HG03097 (cell line): ENCODE results near the gene AHCTF1.

ENCODE experiments used
- ATAC-seq: cut with Tn5 transposase; IDR thresholded peaks from one replicate; pipeline ENCODE4 v1.9.1; 2021; ENCODE audit not compliant: unreplicated experiment, low FRiP score

AHCTF1 gene

GRCh38 chr1:246931549-246932365, at the start of gene AHCTF1:
AHCTF1 (minus strand) TSS chr1:246931948; CDS start chr1:246918370, 13,578 bp downstream.
- peak; percentile 90 for ATAC-seq

DNA sequence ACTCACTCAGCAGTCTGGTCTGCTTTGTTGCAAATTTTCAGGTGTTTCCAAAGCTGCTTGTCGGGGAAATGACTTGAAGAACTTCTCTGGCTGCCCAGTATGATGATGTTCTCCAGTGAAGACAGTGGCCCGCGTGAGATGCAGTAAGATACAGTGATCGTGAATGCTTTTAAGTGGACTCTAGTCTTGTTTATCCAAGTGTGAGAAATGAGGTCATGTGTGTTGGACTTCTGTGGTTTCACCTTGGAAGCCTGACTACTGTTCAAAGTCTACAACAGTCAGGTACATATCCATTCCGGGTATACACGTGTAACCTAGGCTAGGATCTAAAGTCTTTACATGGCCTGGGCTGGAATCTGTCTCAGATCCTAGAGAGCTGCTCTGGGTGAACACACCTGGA, 47.0 kb upstream of the AHCTF1 start:
- no peak for ATAC-seq

- no peak for ATAC-seq
Measured at GRCh38 chr1:246978281-246978680, 46.5 kb upstream of the AHCTF1 start.

DNA sequence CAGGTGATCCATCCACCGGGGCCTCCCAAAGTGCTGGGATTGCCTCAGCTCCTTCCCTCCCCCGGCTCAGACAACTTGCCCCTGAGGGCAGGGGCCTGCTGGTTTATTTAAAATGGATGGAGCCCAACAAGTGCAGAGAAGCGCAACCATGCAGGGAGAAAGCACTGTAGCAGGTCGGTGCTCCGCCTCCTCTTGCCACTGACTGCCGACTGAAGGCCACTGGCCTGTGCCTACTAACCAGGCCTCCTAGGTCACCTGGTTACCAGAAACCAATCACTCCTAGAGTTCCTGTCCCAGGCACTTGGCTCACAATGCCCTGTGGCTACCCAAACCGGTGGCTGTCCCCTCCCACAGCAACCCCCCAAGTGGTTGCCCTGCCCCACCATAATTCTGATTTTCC, 40.2 kb upstream of the AHCTF1 start:
- ATAC-seq, result no peak

GRCh38 chr1:246971090-246971721, 39.5 kb upstream of the AHCTF1 start:
- ATAC-seq, result no peak

DNA sequence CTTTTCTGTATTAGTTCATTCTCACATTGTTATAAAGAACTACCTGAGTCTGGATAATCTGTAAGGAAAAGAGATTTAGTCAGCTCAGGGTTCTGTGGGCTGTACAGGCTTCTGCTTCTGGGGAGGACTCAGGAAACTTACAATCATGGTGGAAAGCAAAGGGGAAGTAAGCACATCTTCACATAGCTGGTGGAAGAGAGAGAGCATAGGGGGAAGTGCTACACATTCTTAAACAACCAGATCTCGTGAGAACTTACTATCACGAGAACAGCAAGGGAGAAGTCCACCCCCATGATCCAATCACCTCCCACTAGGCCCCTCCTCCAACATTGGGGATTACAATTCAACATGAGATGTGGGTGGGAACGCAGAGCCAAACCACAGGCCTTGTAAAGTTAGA, 37.9 kb upstream of the AHCTF1 start:
- ATAC-seq, result no peak

DNA sequence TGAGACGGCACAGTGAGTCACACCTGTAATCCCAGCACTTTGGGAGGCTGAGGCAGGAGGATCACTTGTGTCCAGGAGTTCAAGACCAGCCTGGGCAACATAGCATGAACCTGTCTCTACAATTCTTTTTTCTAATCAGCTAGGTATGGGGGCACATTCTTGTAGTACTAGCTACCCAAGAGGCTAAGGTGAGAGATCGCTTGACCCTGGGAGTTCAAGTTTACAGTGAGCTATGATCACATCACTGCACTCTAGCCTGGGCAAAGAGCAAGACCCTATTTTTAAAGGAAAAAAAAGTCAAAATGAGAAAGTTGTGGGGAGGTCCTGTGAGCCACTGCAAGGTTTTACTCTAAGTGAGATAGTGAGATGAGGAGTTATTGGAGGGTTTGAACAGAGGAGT, 34.8 kb upstream of the AHCTF1 start:
- no peak for ATAC-seq

DNA sequence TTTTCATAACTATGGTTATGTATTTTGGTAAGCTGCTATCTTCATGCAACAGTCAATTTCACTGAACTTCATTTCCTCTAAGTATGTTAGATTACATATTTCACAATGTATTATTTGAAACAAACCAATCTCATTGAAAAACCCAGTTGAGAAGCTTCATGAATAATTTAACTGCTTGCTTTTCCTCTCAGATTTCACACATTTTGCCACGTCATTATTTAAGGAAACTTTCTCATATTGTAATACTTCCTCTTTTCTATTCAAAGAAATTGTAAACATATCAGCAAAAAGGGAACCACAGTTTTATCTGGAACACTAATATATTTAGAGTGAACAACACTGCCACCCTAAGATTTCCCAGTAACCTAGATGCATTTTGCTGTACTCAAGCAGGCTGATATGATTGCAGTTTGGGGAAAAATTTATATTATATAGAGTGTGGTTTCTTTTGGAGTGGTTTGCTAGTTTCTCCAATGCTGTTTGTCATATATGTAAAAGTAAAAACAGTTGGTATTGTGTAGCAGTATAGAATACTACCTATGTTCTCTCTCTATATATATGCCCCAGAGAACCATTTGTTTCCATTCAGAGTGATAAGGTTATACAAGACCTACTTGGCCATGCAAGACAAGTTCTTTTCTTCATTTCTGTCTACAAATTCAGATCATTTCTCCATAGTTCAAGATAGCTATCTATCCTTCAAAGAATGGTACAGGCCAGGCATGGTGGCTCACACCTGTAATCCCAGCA, 28.4 kb upstream of the AHCTF1 start:
- ATAC-seq, result no peak

GRCh38 chr1:246954126-246954525, 22.4 kb upstream of the AHCTF1 start:
- ATAC-seq, result no peak

GRCh38 chr1:246951413-246951812, 19.7 kb upstream of the AHCTF1 start:
- no peak for ATAC-seq

GRCh38 chr1:246949956-246950355, 18.2 kb upstream of the AHCTF1 start:
- ATAC-seq, result no peak

- ATAC-seq, result no peak
Measured at GRCh38 chr1:246947255-246947654, 15.5 kb upstream of the AHCTF1 start.

DNA sequence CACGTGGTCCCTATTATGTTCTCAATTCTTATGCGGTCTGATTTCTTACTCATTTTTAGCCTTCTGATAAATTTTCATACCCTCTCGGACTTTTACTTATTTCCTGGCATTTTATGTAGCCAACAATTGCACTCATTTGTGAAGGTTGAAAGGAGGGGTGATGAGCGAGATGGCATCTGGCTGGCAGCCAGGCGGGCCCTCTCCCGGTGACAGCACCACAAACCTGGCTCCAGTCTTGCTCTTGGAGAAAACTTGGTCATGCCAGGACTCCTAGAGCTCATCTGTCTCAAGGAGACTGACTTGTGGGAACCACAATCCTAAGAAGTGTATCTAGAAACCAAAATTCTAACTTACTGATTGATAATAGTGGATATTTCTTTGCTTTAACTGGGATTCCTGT, 14.6 kb upstream of the AHCTF1 start:
- no peak for ATAC-seq

DNA sequence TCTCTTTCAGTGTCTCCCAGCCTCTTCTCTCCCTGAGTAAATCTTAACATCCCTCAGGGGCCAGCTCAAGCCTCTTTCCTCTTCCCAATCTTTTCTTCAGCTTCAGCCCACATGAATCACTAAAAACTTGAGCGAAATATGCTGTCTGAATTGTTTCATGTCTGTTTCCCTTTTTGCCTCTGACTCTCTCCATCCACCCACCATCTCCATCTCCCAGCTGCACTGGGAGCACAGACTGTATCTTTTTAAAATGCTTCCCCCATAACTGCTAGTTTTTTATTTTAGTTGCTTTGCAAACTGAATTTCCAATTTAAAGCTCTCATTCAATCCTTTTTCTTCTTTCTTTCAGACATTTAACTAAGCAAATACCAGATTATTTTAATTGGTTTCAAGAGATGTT, 3.0 kb upstream of the AHCTF1 start:
- no peak for ATAC-seq

DNA sequence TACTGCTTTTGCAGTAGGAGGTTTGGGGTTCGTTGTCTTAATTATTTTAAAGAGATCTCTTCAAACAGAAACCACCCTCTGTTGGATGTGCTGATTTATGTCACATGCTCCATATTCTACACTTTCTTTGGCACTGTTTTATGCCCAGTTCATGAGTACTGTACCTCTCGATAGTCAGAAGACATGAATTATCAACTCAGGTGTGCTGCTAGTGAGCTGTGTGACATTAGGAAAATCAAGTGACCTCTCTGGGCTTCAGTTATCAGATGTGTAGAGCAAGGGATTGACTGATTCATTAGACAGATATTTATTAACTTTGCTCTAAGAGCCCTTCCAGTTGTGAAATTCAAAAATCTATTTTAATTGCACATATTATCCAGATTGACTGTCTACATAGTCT, 2.1 kb upstream of the AHCTF1 start:
- no peak for ATAC-seq

GRCh38 chr1:246932366-246932700, 585 bp upstream of the AHCTF1 start:
- no peak for ATAC-seq

DNA sequence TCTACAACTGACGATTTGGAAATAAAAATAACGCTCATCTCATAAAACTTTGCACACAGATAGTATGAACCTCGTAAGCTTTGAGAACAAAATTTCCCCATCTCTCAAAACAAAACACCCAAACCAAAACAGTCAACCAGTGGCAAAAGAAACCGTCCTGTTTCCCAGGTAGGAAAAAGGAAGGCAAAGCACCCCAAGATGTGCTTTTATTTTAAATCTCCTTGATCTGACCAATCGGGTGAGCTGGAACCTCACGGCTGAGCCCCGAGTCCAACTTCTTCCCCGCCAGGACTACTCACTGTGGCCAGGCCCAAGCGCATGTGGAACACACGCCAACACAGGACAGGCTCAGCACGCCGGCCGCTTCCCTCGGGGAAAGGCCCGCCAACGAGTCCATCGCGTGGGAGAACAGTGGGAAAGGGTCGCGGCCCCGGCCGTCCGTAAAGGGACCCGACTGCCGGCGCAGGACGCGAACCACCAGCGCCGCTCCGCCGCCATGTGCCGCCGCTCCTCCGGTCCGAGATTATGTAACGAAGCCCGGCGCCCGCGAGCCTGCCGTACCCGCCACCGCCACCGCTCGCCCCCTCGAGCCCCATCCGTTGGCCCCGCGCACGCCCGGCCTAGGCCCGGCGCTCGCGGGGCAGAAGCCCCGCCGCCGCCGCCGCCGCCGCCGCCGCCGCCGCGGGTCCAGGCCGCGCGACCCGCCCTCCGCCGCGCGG, 759 bp downstream of the AHCTF1 start:
- peak; percentile 22 for ATAC-seq

DNA sequence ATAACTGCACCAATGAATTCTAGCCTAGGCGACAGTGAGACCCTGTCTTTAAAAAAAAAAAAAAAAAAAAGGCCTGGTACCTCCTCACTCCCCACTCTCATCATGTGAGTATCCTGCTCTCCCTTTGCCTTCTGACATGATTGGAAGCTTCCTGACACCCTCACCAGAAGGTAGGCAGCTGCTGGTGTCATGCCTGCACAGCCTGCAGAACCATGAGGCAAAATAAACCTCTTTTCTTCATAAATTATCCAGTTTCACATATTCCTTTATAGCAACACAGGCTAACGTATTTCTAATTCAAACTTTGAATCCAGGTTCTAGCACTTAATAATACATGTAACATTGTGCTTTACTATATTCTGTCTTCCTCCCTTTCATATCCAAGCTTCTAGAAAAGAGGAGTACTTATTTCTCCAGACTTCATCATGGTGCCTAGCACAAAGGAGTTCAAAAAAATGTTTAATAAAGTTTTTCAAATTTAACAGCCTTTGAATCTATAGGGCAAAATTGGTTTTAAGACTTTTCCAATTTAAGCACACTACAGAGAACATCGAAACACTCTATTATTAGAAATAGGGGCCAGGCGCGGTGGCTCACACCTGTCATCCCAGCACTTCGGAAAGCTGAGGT, 5.6 kb downstream of the AHCTF1 start:
- ATAC-seq, result no peak

DNA sequence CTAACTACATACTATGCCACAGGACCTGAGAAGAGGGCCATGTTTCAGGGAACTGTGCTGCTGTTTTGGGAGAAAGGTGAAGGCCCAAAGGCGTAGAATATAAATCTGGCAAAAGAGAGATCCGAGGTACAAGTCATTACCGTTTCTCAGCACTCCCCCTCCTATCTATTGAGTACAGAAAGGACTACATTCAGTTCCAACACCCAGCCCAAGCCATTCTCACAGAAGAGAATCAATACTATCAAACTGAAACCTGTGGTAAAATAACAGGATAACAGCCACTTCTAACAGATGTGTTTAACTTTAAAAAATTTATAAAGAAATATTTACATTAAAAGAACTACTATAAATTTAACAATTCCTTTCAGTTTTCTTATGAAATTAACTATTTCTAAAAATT, 7.8 kb downstream of the AHCTF1 start:
- no peak for ATAC-seq

DNA sequence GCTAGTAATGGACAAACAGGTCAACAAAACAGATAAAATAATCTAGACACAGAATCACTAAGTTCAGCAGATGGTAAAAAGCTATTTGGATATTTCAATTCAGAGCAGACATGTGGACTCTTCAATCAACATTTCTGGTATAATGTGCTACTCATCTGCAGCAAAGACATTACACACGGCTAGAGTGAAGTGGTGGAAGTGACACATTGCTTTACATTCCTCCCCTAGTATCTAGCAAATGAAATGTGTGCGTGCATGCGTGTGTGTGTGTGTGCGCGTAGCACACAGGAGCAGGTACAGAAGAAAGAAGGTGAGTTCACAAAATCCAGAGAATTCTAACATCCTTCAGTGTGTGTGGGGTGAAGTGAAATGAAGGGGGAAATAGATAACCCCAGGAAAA, 8.3 kb downstream of the AHCTF1 start:
- no peak for ATAC-seq

- ATAC-seq, result no peak
Measured at GRCh38 chr1:246921481-246921880, 10.3 kb downstream of the AHCTF1 start.
